GM19238 (cell line): ENCODE measurements around the gene TNN.
A peak's percentile ranks its signal among the peaks of the same experiment; 100 is the strongest.

Experiments used
- DNase-seq: peaks from one replicate; pipeline ENCODE4 v3.0.0; 2011; ENCODE audit warnings: low spot score; ENCODE audit not compliant: insufficient read length

TNN gene

DNA sequence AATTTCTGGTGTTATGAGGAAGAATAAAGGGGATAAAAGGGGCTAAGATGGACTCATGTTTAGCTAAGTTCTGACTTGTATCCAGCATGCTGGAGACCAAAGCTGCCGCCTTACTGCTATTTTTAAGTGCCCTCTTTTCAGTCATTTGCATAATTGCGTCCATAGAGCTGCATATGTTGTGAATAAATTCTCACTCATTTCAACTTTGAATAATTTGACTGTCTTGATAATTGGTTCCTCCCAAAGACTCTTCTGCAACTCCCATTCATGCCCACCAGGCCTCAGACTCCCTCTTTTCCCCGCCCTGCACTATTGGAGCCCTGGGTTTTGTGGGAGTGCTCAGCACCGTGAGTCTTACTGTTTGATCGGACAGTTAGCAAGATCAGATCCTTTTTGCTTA is 79.9 kb downstream of the TNN start:
- DNase-seq = no peak

DNA sequence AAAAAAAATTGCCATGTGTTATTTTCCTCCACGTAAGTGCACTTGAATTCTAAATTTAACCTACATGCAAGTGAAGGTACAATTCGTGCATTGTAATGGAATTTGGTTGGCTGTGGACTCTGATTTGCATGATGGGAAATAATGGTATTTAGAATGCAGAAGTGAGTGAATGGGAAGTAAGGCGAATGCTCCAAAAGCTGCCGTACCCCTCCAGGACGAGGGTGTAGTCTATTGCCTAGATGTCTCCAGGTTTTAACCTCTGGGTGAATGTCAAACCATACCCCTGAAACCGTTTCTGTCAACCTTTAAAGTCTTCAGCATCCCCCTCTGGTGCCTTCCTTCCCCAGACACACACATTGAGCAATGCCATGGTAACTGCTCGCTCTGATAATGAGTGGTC is 80.4 kb downstream of the TNN start:
- no peak for DNase-seq

DNA sequence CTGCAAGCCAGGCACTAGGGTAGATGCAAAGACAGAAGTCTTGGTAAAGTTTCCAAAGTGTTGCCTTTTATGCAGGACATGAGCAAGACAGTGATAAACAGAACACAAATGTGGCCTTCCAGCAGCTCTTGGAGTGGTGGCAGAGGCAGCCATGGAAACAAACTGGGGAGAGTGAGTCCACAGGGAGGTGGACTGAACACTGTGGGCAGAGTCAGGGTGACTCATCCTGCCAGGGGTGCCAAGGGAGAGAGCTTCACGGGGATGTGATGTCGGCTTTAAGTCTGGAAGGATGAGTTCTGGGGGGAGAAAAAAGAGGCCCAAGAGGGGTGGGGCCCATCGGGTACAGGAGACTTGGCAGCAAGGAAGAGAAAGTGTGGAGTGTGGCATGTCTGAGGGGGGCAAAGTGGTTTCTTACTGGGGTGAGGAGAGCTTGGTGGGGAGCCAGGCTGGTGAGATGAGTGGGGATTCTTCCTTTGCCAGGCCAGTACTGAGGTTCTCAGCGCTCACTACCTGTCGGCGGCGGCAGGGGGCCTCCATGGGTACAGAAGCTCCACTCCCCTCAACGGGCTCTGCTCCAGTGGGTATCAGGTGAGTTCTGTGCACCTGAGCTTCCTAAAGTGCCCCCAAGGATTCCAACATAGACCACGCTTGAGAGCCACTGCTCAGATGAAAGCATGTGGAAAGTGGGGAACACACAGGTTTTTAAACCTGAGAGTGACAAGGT is 83.1 kb downstream of the TNN start:
- DNase-seq = no peak

DNA sequence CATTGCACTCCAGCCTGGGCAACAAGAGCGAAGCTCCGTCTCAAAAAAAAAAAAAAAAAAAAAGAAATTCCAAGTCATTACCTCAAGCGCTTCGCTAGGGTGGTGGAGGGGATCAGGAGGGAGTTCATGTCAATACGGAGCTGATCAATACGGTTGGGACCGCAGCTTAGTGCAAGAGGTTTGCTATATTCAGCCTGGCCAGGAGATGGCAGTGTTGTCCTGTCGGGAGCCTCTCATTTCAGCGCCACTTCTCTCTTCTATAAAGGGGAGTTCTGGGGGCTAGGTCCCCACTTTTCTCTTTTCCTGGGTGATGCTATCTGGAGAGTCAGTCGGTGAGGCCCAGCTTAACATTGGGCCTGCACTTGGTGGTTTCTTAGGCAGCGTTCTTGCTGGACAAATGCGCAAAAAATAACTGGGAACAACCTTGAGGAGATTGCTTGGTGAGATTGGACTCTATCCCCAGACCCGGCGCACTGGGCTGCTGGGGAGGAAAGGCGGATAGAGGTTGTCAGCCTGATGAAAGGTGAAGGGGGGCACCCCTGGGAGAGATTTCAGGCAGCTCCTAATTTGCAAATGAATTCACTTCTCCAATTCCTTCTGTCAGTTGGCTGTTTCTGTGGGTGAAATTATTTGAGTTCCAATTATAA is 84.5 kb downstream of the TNN start:
- DNase-seq = no peak

DNA sequence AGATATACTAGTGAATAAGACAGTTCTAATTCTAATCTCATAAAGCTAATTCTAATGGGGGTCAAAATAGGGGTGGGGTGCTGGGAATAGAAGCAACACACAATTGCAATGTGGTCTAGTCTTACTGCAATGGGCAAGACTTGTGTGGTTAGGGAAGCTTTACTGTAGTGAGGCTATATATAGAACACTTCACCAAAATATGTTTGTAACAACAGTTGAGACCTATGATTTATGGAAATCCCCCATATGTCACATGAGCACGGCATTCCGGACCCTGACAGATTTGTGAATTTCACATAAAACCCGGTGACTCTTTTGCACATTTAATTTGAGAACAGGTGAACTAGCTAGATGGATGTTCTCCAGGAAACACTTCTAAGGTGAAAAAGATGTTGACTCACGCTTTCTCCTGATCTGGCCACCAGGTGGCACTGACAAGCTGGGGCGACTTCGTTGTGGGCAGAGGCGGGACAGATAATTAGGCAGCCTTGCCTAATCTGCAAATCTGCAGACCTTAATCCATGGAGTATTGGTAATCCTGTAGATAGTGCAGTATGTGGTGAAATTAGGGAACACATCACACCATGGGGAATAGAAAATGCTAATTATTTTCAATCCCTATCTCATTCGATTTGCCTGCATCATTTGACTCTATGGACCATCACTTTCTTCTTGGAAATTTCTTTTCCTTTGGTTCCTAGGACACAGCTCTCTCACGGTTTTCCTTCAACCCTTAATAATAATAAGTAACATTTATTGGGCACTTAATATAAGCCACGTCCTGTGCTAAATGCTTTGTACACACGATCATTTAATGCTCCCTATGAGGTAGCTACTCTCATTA is 87.2 kb downstream of the TNN start:
- DNase-seq = peak; percentile 58

DNA sequence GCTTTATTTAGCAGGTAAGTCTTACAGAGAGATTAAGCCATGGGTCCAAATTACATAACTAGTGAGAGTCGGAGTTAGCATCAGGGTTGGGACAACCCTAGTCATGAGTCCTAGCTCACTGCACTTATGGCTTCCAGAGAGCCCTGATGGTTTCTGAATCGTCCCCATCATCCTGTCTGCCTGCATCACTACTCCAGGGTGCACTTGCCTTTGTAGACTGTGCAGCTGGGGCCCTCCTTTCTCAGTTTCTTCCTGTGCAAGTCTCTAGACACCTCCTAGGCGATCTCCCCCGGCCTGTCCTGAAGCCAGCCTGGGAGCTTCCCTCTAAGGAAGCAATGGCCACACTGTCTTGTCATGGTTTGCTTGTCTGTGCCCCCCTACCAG is 87.8 kb downstream of the TNN start:
- DNase-seq = no peak

DNA sequence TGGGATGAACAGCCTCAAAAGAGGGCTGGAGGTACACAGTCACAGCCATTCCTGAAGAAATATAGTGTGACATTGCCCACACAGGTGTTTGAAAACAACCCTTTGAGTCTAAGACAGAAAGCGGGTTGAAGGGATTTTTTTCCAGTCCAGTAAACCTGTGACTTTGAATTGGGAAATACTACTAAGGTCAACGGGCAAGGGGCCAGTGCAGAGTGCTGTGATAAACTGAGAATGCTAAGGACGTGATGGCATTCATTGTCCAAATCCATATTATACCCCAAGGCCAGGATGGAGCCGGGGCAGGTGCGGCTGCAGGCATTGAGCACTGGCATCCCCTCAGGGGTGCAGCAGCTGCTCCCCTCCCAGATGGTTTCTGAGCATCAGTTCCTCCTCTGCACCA is 88.3 kb downstream of the TNN start:
- DNase-seq = no peak

DNA sequence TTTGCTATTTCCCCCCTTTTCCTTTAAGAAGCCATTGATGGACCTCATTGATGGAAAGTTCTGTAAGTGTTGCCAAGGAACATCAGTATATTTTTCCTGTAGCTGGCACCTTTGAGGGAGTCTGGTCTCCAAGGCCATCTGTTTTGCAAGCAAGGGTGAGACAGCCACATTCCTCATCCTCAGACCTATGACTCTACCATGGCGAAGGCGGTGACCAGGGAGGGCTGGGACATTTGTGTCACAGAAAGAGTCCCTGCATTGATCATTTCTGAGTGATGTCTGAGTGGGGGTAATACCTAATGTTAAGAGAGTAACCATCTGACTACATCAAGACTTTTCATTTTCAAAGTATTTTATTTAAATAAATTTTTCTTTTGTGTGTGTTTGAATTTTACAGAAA is 89.6 kb downstream of the TNN start:
- DNase-seq = no peak

DNA sequence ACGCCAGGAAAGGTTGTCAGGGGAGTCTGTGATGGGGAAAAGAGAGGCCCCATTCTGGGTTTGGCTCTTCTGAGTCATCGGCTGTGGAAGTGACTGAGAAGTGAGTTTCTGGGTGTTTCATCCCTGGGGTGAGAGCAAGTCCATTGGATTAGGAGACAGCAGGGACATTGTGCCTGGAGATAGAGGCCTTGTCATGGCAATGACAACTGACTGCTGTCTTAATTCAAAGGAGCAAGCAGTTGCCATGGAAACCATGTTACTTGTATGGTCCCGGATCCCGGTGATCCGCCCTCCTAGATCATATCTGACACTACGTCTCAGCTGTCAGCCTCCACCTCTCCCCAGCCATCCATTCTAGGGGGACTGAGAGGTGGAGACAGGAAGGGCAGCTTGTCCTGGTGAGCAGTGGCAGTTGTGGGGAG is 90.5 kb downstream of the TNN start:
- no peak for DNase-seq

DNA sequence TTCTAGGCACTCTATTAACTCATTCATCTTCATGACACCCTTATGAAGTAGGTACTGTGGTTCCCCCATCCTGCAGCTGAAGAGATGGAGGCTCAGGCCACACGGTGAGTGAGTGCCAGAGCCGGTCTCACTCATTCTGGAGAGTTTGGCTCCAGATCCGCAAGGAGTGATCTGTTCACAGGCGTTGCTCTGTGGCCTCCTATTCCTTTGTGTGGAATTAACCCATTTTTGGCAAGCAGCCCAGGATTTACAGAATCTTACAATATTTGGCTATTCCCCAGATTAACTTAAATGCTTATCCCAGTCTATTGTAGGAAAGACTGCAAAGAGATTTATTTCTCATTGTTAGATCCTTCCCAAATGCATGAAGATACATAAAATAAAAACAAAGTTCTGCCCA is 95.3 kb downstream of the TNN start:
- no peak for DNase-seq

DNA sequence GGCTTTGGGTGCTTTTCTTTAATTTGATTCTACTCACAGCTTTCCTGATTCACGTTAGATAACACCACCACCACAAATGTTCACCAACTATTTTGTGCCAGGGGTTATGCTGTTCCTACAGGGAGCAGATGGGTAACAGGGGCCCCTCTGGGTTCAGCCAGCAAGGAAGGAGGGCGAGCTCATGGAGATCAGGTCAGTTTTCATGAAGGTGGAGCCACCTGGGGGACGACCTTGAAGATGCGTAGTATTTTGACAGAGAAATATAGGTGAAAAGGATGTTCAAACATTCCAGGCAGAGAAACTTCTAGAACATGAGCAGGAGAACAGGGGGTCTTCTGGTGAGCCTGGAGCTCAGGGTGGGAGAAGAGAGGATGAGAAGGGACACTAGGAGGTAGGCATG is 96.1 kb downstream of the TNN start:
- DNase-seq = no peak

DNA sequence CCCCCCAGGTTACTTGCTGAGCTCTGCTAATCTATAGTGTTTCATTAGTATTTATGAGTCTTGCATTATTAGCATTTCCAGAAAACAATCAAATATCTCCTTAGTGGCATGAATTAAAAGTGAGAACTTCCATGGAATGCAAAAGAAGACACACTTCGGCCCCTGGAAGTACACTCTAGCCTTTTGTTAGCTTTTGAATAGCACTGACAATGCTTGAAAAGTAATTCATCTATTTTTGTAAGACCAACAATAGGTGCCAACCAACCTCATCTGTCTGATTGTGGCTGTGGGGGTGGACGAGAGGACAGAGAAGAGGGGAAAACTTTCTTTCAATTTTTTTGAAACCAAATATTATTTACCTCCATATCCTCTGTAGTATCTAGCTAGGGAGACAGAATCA is 97.1 kb downstream of the TNN start:
- DNase-seq = no peak

DNA sequence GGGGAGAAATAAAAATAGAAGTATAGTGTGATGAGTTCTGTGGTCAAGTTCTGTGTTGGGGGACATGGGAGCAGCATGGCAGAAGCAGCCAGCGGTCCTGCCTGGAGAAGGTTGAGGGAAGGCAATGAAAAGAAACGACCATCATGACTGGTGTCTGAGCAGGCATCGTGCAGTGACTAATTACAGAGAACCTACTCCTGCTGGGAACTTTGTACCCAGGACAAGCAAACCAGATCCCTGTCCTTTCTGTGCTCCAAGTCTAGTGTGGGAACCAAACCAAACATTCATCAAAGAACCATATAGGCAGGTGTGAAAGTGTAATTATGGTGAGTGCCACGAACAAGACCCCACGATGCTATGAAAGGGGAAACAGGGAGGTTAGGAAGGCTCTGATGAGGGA is 99.1 kb downstream of the TNN start:
- DNase-seq = no peak

DNA sequence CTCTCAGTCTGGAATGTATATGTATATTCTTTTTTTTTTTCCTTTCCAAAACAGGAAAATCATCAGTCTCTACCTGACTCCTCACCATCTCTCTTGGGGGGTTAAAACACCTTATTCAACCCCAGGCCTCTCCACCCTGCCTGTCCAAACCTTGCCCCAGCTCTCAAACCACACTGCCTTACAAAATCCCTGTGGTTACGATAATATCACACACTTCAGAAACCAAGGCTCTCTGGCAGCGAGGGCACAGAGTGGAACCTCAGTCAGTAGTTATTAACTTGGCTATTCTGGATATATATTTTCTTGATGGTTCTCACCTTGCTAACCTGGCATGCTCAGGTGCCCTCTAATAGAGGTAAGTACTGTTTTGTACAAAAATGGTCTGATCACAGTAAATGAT is 100.2 kb downstream of the TNN start:
- no peak for DNase-seq

DNA sequence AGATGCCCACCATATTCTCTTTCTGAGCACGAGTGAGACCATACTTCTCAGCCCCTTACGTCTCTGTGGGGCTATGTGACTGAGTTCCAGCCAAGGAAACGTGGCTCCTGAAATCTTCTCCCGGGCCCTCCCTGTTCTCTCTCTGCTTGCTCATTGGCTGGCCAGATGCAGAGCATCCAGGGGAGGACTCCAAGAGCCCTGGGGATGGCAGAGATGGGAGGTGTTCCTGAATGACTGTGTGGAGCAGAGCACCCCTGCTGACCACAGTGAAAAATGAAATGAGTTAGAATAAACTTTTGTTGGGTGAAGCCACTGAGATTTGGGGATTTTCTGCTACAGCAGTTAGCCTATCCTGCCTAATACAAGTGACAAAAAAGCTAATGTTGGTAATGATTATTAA is 101.1 kb downstream of the TNN start:
- DNase-seq = no peak

DNA sequence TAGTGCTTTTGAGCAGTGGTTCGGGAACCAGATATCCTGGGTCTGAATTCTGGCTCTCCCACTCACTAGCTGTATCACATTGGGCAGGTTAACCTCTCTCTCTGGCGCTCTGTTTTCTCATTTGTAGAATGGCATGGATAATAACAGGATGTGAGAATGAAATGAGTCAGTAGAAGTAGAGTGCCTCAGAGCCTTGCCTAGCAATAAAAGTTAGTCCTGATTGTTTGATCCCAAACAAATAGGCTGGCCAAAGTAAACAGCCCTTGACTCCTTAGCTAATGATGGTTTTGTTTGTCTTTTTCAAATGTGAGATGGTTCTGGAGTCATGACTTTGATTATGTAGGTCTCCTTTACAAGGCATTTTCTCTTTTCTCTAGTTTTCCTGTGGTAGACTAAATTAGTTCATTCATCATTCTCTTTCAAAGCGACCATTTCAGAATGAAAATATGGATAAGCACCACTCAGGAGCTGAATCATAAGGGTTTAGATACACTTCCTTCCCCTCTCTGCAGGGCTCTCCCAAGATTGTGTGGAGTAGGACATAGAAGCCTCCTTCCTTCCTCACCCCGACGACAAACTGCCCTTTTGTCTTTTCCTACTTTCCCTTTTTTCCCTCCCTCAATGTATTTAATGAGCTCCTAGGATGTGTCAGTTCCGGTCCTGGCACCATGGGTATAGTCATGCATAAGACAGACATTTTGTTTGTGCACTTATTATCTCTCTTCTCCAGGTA is 101.8 kb downstream of the TNN start:
- no peak for DNase-seq

DNA sequence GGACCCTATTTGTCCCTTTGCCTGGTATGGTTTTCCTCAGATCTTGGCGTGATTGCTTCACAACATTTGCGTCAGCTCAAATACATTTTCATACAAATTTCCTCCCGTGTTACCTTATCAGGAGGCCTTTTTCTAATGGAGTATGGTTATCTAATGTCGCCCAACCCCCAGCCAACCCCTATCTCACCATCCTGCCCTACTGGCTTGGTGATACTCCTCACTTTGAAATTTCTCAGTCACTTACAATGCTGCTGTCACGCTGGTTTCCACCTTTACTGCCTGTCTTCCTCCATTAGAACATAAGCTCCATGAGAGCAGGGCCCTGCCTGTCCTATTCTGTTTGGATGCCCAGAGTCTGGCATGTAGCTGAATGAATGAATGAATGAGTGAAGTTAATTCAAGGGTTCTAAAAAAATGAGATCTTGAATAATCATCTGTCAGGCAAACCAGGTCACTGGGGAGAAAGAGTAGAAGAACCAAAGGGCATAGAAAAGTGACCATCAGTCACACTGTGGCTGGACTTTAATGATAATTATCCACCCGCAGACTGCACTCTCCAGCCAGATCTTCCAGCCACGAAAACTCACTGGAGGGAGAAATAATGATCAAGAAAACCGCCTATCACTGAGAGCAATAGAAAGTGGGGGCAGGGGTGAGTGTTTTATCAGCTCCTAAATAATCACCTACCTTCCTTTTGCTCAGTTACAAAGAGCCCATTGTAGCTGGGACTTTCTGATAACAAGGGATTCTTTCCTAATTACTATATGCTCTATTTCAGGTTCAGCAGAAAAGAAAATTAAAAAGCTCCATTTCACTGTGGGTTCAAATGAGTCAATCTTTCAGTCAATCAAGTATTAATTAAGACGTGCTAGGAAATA is 103.6 kb downstream of the TNN start:
- DNase-seq = no peak

DNA sequence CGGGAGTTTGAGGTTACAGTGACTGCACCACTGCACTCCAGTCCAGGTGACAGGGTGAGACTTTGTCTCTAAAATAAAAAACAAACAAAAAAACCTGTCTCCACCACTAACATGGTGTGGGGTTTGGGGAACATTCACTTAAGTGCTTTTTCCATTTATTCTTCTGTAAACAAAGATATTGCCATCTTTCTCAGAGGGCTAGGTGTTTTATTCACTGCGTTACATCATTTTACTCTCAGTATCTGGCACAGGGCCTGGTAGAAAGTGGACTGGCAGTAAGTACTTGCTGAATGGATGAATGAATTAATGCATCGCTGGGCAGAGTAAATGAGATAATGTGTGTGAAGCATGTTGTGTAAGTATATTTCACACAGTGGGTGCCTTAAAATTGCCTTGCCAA is 104.9 kb downstream of the TNN start:
- DNase-seq = no peak

DNA sequence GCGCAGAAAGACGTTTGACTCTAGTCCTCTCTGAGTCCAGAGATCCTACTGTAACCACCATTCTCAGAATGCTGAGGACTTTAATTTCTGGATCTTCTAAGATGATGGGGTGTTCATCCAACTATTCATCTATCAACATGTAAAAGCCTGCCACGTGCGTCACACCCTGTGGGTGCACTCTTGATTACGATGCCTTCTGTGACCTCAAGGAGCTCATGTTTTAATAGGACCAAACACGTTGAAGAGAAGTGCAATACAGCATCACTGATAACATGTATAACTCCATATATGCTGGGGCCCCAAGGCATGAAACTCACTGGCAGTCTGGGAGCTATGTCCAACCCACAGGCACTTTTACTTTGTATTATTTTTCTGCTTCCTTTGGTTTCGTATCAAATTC is 105.9 kb downstream of the TNN start:
- DNase-seq = no peak

DNA sequence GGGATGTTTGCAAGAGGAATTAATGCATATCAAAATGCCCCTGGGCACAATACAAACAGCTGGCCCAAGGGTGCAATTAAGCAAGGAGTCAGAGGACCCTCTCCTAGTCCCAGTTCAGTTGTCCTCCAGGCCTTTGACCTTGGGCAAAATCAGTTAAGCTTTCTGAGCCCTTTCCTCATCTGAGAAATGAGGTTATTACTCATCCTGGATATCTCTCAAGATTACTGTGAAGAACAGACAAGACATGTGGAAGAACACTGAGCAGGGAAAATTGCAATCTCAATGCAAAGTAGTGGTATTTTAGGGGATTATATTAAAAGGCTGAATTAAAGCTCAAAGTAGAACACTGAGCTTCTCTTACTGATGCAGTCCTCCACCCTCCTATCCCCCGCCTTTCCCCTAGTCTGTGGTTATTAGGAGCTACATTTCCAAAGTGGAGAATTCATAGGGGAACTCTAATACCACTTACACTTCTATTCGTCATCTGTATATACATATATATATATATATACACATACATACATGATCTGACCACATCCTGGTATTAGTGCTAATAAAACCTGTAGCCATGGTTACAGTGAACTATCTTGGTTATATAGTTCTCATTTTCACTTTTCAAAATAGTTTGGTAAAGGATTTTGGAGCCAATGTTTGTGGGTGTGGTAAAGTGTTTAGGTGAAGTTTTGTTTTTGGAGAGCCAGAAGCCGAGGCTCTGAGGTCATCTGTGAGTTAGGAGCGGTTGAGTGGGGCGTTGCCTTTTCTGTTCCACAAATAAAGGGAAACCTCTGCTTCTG is 106.9 kb downstream of the TNN start:
- DNase-seq = no peak
